ENCODE measurements around the gene CHST11.
"Not testable (repeated sequence)": the region's sequence is repeated elsewhere in the genome, so short reads cannot be mapped to it uniquely, and the experiment has no call there.

CHST11 gene

DNA sequence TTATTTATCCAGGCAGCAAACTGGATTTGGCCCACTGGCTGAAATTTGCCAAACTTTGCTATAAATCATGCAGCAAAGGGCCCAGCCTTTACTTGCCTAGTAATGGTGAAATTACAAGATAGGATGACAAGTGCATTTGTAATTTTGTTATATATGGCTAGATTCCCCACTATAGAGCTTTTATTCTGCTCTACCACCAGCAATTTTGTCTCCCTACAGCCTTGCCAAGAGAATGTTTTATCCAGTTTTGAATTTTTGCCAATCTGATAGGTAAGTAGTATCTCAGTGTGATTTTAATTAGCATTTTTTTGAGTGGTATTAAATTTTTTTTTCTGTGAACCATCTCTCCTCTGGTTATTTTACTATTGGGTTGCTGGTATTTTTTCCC is 339.7 kb downstream of the CHST11 start:
- no peak for DNase-seq

DNA sequence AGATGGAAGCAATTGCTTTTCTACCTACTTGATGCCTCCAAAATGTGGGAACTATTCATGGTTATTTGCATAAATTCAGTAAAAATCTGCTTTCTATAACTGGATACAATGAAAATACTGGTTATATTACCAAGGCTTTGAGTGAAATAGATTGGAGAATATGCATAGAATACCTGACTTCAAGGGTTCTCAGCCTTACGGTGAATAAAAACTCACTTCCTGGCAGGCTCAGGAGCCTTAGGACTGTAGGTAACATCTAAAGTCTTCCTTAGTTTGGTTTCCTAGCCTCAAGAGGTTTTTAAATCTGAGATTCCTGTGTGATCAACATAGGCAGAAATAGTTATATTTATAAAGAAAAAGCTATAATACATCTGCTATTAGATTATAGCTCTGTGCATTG is 342.7 kb downstream of the CHST11 start:
- no peak for DNase-seq

DNA sequence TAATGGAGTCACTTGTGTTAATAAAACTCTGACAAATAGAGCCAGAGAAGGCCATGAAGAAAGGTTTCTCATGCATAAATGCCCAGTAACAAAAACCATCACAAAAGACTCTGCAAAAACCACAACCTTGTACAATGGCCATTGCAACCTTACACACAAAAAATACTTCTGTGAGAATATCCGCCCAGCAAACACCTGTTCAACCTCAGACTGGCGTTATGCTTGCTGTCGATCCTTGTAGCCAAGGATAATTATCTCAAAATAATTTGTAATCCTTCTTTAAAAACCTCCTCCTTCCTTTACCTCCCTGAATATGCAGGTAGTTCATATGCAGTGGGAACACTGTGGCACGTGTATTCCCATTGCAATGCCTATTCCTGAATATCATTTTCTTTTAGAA is 344.3 kb downstream of the CHST11 start:
- no peak for DNase-seq

DNA sequence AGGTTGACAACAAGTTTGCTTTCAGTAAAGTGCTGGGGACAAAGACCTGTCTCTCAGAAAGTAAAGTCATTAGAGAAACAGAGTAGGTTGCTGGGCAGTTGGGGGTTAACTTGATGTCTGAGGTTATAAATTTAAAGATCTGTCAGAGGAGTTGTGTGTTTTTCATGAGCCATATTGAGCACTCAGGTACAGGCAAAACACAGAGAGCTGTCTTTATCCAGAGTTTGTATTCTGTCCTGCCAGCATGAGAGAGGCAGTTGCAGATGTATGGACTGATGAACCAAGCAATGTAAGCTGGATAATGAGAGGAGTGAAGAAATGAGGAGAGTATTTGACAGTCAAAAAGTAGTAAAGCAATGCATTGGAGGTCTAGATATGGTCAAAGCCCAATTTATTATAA is 344.7 kb downstream of the CHST11 start:
- DNase-seq: no peak

DNA sequence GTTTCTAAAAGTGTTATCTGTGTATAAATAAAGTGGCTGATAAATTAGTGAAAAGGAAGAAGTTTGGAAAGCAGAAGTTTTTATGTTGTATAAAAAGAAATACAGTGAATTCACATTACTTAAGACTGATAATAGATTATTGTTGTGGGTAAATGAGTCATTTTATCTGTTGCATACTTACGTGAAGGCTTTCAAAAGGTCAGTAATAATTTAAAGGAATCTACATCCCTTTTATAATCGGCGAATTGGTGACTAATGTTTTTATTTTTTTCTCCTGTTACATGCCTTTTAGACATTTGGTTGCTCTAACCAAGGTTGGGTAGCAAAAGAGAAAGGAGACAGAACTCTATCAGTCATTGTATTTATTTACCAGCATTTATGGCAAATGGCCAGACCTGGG is 345.5 kb downstream of the CHST11 start:
- DNase-seq: no peak

DNA sequence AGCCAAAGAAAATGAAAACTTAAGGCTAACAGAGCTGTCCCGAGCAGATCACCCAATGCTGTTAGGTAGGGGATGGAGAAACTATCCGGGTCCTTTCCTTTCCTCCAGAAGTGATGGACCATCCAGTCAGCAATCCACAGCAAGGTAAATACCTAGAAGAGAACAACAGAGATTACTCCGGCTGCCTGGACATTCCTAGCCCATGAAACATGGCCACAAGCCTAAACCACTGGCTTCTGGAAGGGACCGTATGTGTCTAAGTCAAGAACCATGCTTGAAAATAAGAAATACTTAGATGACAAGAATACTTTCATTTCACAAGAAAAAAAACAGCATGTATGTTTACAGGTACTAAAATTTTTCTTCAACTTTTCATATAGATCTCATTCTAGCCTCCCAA is 348.4 kb downstream of the CHST11 start:
- no peak for DNase-seq

DNA sequence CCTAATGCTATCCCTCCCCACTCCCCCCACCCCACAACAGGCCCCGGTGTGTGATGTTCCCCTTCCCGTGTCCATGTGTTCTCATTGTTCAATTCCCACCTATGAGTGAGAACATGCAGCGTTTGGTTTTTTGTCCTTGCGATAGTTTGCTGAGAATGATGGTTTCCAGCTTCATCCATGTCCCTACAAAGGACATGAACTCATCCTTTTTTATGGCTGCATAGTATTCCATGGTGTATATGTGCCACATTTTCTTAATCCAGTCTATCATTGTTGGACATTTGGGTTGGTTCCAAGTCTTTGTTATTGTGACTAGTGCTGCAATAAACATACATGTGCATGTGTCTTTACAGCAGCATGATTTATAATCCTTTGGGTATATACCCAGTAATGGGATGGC is 349.4 kb downstream of the CHST11 start:
- not testable (repeated sequence) for DNase-seq

DNA sequence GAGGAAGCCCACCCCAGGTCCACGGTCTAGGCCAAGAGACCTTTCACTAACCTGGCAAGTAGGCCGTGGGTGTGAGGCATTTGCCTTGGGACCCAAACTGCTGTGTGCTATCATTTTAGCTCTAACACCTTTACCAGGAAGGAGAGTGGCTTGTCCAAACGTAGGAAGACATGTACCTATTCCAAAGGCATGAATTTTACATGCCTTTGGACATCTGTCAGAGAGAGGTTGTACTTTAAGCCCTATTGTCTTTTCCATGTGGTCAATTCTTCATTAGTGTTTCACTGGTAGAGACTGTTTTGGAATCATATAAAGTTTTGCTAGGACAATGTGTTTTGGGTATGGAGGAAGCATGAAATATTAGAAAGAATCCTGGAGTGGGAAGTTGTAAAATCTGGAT is 352.5 kb downstream of the CHST11 start:
- no peak for DNase-seq

DNA sequence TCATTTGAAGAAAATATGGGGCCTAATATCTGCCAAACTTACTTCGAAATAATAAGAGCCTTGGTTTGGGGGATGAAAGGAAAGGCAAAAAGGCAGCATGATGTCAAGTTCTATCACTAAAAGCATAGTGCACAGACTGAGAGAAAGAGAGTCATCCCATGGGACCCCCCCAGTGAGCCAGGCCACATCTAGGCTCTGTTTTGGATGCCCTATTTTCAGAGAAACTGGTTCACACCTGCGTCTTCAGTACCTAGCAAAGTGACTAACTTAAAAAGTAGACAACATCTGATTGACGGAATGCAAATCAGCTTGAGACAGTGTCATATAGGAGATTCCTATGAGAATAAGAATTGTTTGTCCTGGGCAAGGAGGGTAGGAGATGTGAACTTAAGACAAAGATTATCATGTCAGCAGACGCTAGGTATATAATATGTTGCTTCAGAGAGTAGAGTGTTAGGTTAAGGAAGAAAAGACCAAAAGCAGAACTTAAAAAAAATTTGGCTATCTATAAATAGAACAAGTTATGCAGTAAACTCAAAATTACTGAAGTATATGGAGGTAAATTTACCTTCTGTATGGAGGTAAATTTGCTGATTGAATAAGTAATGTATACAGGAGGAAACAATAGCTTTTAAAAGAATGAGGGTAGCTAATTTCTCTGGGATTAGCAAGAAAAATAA is 353.1 kb downstream of the CHST11 start:
- DNase-seq: no peak

Measured in DMS 273 treated with DMSO at 0.1 percent for 48 hours (cell line).